HG02642 (cell line): ENCODE data around the gene AP2S1.
"Not testable (repeated sequence)": the region's sequence is repeated elsewhere in the genome, so short reads cannot be mapped to it uniquely, and the experiment has no call there.

Experiments used
- ATAC-seq: cut with Tn5 transposase; IDR thresholded peaks from one replicate; pipeline ENCODE4 v1.9.1; 2021; ENCODE audit warnings: mild to moderate bottlenecking; ENCODE audit not compliant: unreplicated experiment, poor library complexity

AP2S1 gene

DNA sequence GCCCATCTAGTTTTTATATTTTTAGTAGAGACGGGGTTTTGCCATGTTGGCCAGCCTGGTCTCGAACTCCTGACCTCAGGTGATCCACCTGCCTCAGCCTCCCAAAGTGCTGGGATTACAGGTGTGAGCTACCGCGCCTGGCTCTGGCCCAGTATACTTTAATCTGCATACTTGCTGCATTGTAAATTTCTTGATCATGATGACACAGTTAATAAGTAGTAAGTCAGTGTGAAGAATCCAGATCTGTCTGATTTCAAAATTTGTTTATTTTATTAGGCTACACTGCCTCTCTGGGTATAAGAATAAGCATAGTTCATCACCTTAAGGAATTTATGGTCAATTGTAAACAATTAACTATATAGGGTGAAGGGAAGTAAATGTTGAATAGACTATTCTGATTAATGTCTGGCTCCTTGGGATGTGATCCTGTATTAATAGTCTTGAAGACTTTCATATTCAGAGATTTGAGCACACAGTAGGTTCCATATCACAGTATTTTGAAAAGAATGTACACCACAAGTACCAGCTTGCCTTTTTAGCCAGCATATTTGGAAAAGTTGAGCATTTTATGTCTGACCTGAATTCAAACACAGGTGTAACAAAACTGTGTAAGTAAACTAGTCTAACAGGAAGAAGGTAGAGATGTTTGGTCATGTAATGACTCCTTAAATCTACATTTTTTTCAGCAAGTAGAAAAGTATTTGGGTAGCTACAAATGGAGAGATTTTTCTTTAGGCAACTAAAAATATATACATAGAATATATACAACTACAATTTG is 17.6 kb upstream of the AP2S1 start:
- ATAC-seq = no peak

DNA sequence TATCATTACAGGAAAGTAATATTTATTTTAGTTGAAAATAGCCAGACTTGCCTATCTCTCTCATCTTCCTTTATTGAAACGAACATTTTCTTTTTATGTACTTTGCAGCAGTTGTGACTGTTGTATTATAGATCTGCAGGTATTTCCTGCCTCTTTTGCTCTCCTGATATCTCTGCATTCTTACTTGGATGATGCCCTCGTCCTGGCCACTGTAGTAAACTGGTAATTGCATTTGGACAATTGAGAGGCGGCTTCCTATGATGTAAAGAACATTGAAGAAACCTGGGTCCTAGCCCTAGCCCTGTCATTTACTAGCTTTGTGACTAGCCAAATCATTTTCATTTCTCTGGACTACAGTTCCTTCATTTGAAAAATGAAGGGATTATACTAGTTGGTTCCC is 16.5 kb upstream of the AP2S1 start:
- ATAC-seq = no peak

DNA sequence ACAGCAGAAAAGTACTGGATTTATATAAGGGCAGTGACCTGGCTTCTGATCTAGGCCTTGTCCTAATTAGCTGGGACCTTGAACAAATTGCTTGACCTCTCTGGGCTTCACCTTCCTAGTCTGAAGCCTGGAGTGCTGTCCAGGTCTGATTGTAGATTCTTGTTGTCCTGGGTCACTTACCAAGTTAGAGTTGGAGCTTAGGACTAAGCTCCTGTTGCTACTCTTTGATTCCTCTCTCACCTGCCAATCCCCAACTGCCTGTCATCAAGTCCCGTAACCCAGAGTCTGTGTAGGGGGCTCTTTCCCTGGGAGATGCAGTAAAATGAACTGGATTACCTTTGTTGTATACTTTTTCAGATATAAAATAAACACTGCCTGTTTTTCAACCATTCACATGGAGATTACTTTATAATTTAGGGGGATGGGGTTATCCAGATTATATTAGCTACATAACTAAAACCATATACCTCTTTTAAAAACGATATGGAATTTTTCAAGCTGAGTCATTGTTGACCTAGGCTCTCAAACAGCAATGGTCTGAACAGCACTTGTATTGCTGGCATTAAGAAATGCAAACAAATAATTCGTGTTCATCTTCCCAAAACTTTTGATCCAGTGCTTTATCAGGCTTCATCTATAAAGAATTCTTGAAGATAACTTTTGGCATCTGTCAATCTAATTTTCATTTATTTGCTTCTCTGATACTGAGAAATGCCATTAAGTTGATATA is 15.9 kb upstream of the AP2S1 start:
- ATAC-seq = no peak

GRCh38 chr19:46863818-46864629 is 13.4 kb upstream of the AP2S1 start:
- ATAC-seq = no peak

- no peak for ATAC-seq
Measured at GRCh38 chr19:46862974-46863632, 12.5 kb upstream of the AP2S1 start.

DNA sequence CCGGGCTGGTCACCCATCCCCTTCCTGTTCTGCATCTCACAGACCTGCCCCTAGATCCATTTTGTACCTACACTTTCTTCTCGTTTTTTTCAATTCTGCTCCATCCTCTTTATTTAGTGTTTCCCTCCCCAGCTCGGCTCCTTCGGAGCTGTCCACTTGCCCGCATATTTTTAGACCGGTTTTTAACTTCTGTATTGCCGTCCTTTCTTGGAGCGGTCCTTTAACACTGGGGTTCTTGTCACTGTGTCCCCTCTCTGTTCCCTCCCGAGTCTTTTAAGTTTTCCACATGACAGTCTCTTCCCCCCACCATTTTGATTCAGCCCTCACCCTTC is 11.8 kb upstream of the AP2S1 start:
- ATAC-seq = no peak

DNA sequence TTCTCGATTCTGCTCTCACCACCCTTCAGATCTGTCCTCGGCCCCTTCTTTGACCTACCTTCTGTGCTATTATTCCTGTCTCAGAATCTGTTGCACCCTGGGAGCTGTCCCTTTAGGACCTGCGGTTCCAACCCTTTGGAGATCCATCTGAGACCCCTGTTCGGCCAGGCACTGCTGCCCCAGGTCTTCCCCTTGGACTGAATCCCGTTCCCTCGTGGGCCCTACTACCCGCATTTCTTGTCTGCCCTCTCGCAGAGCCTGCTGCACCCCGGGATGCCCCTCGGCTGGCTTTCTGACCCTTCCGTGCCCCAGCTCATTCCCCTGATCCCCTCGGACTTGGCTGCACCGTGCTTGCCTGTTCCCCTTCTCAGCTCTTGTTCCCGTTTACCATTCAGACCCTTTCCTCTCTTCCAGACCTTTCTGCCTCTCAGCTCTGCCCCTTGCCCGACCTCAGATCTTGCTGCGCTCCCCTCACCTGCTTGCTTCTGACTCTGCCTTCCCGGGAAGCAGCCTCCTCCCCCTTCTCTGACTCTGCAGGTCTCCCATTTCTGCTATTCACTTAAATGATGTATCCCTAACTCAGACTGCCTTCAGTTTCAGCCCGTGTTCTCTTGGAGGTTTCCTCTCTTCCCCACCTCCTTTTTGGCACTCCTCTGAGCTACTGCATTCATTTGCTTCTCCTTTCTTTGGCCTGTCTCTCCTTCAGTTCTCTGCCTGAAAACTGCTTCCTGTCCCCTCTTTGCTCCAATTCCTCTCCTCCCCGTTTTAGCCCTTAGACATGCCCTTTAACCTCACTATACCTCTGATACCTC is 11.3 kb upstream of the AP2S1 start:
- ATAC-seq = no peak

- ATAC-seq = peak; percentile 9
Measured at GRCh38 chr19:46860846-46861690, 10.4 kb upstream of the AP2S1 start, which contains the start of gene ARHGAP35. TSS of gene ARHGAP35 (plus strand) at chr19:46860997. CDS start at chr19:46918676, 57,679 bp downstream.

DNA sequence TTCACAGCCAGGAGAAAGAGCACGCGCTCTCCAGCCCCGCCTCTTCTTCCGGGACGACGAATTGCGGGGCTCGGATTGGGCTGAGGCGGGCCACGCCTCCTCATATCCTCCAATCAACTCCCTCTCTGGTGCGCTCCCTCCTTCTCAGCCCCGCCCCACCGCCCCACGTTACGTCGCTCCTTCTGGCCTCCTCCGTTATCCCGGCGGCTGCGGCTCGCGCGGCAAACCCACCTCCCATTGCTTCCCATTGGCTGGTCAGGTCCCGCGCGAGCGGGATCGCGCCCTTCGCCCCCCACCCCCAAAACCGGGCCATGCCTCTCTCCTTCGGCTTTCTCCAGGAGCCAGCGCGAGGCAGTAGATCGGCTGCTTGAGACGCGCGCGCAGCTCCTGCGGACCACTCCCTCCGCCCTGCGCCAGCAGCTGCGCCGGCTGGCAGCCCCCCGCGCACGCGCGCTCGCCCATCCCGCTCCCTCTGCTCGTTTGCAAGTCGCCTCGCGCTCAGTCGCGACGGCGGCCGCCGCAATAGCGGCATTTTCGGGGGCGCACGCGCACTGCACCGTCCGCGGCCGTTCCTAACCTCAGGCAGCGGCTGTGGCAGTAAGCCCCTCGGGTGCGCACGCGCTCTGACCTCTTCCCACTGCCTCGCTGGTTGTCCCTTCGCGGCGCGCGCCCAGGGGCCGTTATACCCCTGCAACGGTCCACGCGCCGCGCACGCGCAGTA is 9.6 kb upstream of the AP2S1 start:
- peak; percentile 72 for ATAC-seq

DNA sequence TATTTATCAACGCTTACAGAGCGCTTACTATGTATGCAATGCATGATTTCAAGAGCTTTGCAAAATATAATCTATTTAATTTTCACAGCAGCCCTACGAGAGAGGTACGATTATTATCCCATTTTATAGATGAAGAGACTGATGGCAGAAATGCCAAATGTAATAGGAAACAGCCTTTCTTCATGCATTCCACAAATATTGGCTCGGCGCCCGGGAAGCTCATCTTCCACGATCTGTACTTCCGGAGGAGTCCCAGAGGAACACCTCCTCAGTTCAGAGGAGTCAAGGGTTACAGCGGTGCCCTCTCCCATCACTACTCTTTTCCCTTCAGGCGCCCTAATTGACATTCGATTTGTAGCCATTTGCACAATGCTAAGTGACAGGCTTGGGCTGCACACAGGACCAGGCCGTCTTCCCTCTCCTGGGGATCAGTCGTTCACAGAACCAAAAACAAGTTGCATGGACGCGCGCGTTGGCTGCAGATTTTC is 9.0 kb upstream of the AP2S1 start:
- no peak for ATAC-seq

DNA sequence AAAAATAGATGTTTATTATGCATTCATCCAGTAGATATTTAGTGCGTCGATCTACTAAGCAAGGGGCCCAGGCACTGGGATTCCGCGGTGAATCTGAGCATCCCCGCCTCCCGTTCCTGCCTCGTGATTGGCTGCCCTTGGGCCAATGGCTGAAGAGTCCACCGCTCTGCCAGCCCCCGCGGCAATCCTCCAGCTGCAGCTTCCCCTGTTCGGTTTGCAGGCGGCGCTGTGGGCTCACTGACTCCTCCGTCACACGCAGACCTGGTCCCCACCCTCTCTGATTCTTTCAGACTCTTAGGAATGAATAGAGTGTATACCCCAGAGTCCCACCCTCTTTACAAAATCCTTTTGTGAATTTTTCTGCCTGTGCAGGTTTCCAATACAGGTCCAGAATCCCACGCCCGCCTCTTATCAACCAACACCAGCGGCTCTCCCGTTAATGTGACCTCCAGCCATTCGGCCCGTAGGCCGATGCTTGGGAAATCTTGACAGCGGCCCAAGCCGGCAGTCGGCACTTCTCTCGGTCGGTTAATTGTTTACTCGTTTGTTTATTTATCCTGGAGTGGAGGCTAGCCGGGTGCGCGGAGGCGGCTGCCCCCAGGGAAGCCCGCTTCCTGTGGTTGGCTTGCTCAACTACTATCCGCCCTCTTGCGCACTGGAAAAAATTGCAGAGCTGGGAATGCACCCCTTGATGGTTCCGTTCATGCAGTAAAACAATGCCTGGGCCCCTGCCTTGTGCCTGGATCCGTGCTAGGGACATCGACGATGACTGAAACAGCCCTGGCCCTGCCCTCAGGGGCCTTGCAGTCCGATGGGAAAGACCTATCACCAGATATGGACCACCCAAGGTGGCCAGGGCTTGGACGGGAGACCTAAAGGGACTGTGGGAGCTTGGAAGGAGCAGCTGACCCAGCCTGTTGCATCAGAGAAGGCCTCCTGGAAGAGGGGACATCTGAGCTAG is 5.7 kb upstream of the AP2S1 start:
- ATAC-seq = peak; percentile 44

GRCh38 chr19:46854698-46855097 is 4.1 kb upstream of the AP2S1 start:
- ATAC-seq = not testable (repeated sequence)

DNA sequence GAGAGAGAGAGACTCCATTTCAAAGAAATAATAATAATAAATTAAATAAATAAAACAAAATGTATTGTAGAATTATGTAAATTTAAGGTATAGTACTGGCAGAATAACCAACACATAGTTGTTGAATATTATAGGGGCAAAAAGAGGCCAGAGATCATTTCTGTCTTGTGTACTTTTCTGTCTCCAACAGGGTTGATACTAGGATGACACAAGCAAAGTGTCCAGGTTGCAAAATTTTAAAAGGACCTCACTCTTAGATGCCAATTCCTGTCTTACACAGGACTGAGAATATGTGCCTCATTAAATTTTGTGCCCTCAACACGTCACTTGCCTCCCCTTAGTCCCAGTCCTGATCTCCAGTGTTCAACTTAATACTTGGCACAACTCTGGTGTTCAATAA is 2.2 kb upstream of the AP2S1 start:
- no peak for ATAC-seq

DNA sequence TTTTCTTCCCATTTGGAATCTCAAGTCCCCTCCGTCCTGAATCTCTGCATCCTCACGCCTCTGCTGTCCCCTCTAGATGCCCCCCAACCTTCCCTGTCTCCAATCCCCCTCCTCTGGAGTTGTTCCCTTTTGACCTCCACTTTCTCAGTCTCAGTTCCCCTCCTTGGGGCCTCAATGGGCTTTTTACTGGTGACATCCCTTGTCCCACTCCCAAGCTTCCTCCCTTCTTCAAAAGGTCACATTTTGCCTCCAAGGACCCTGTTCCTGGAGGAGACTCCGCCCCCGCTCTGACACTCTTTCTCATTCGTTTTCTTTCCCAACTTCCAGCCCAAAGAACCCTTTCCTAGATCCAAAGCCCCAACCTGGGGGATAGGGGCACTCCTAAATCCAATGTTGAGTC is 1.0 kb downstream of the AP2S1 start:
- no peak for ATAC-seq

- ATAC-seq = no peak
Measured at GRCh38 chr19:46848389-46848788, 2.3 kb downstream of the AP2S1 start.

DNA sequence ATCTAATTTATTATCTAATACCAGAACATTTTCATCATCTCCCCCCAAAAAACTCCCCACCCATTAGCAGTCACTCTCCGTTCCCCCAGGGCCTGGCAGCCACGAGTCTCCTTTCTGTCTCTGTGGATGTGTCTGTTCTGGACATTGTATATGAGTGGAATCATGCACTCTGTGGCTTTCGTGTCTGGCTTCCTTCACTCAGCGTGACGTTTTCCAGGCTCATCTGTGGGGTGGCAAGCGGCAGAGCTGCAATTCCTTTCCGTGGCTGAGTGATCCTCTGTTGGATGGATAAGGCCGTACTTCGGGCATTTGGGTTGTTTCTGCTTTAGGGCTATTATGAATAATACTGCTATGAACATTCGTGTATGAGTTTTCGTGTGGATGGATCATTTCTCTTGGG is 3.1 kb downstream of the AP2S1 start:
- no peak for ATAC-seq

- no peak for ATAC-seq
Measured at GRCh38 chr19:46845959-46846459, 4.6 kb downstream of the AP2S1 start.
